CD4-positive, CD25-positive, alpha-beta regulatory T cell (primary cell): ENCODE data around the gene STK16. TPM values are rescaled to one million over a fixed set of nuclear protein-coding genes. Genes with fewer than 3 reads are reported as not detected.

Experiments used
- ATAC-seq, 2 donors: fragments of 150-1000 bp; cut with Tn5 transposase; one replicate each; pipeline ENCODE4 v1.10.0; 2021; ENCODE audit warnings: low read depth in 2 of 2, moderate number of reproducible peaks in 2 of 2, moderate library complexity in 1 of 2
- DNase-seq, 3 donors: peaks; one replicate each; pipeline versions ENCODE4 v3.0.0 to v3.0.0-alpha.2; 2012 to 2022; ENCODE audit warnings: mixed read lengths in 1 of 3
- H3K27ac ChIP-seq: one replicate; pipeline ENCODE4 v1.7.0; 2013; ENCODE audit warnings: mild to moderate bottlenecking, low read length; ENCODE audit not compliant: insufficient read depth, poor library complexity, severe bottlenecking
- H3K27me3 ChIP-seq: one replicate; pipeline ENCODE4 v1.7.0; 2013; ENCODE audit warnings: low read length; ENCODE audit not compliant: control insufficient read depth, insufficient read depth
- H3K36me3 ChIP-seq: one replicate; pipeline ENCODE4 v1.7.0; 2013; ENCODE audit warnings: mild to moderate bottlenecking, low read length, moderate library complexity; ENCODE audit not compliant: control insufficient read depth, insufficient read depth
- H3K4me1 ChIP-seq: 2 replicates; pipeline ENCODE4 v1.7.0; 2013; ENCODE audit warnings: mild to moderate bottlenecking, low read length; ENCODE audit not compliant: insufficient read depth, control insufficient read depth, poor library complexity, severe bottlenecking
- H3K4me3 ChIP-seq: one replicate; pipeline ENCODE4 v1.7.0; 2013; ENCODE audit warnings: low read depth, mild to moderate bottlenecking, low read length, moderate library complexity
- H3K9me3 ChIP-seq, 2 experiments: 1 replicate in 1 of 2; 2 replicates in 1 of 2; pipeline ENCODE4 v1.7.0; 2013; ENCODE audit warnings: low read length in 2 of 2, mild to moderate bottlenecking in 1 of 2, moderate library complexity in 1 of 2; ENCODE audit not compliant: control insufficient read depth in 2 of 2
- H3K27ac Mint-ChIP-seq, 3 donors: one replicate each; pipeline ENCODE4 v1.8.0; 2020 to 2022; ENCODE audit warnings: mild to moderate bottlenecking in 3 of 3, mixed read lengths in 3 of 3, moderate library complexity in 2 of 3
- H3K27me3 Mint-ChIP-seq: one replicate; pipeline ENCODE4 v1.8.0; 2022; ENCODE audit warnings: mild to moderate bottlenecking, mixed read lengths
- H3K36me3 Mint-ChIP-seq: one replicate; pipeline ENCODE4 v1.8.0; 2020; ENCODE audit warnings: mixed read lengths
- H3K4me1 Mint-ChIP-seq, 4 donors: one replicate each; pipeline ENCODE4 v1.8.0; 2020 to 2022; ENCODE audit warnings: mixed read lengths in 4 of 4, mild to moderate bottlenecking in 1 of 4
- H3K4me3 Mint-ChIP-seq, 4 donors: one replicate each; pipeline ENCODE4 v1.8.0; 2020 to 2022; ENCODE audit warnings: mild to moderate bottlenecking in 4 of 4, mixed read lengths in 4 of 4, moderate library complexity in 3 of 4
- H3K9me3 Mint-ChIP-seq, 7 donors: one replicate each; pipeline ENCODE4 v1.8.0; 2020 to 2022; ENCODE audit warnings: mixed read lengths in 7 of 7, mild to moderate bottlenecking in 3 of 7, moderate library complexity in 2 of 7
- polyA plus RNA-seq, 4 donors: library from polyadenylated mRNA; unstranded; fragments of 300-500 nt; fragmentation: Illumina TruSeq; gene quantifications; one replicate each; pipeline ENCODE4 v1.2.3, GENCODE V29; 2021
- total RNA-seq: library from RNA; stranded (reverse); gene quantifications from one replicate; pipeline ENCODE4 v1.2.3, GENCODE V29; 2022

STK16 gene
- total and polyA plus RNA-seq, 5 donors from 2014 or later: 14.8 to 26.1 (median 19.8) TPM

GRCh38 chr2:219269362-219270054, 24.2 kb downstream of the STK16 start:
- Histone ChIP-seq H3K9me3 (no peaks in the 10 kb centered on the region), H3K4me1 (no peaks in the 10 kb centered on the region), H3K36me3 (no peaks in the 10 kb centered on the region), H3K27ac (no peak overlapping the region), H3K27me3 (no peaks in the 10 kb centered on the region), H3K4me3 (no peak overlapping the region)
- no peak overlapping the region for H3K4me3 Mint-ChIP-seq
- H3K36me3 Mint-ChIP-seq: no peaks in the 10 kb centered on the region
- no peaks in the 10 kb centered on the region for H3K9me3 Mint-ChIP-seq
- ATAC-seq (no peak), DNase-seq (no peak)
- H3K4me1 Mint-ChIP-seq: peaks cover 0 to 3% (median 0%) of the 10 kb centered on the region in 4 donors
- peak overlapping the region in 1 of 3 donors; percentile 20 for H3K27ac Mint-ChIP-seq
- peaks cover 14% of the 10 kb centered on the region for H3K27me3 Mint-ChIP-seq

- Mint-ChIP-seq H3K27ac (no peak overlapping the region), H3K27me3 (peaks cover 17% of the 10 kb centered on the region), H3K36me3 (no peaks in the 10 kb centered on the region), H3K4me1 (no peaks in the 10 kb centered on the region), H3K4me3 (no peak overlapping the region), H3K9me3 (no peaks in the 10 kb centered on the region)
- Histone ChIP-seq H3K9me3 (no peaks in the 10 kb centered on the region), H3K27ac (no peak overlapping the region), H3K4me1 (no peaks in the 10 kb centered on the region), H3K36me3 (no peaks in the 10 kb centered on the region), H3K27me3 (no peaks in the 10 kb centered on the region), H3K4me3 (no peak overlapping the region)
- DNase-seq: no peak
- no peak for ATAC-seq
Measured at GRCh38 chr2:219270055-219270372, 24.7 kb downstream of the STK16 start.

DNA sequence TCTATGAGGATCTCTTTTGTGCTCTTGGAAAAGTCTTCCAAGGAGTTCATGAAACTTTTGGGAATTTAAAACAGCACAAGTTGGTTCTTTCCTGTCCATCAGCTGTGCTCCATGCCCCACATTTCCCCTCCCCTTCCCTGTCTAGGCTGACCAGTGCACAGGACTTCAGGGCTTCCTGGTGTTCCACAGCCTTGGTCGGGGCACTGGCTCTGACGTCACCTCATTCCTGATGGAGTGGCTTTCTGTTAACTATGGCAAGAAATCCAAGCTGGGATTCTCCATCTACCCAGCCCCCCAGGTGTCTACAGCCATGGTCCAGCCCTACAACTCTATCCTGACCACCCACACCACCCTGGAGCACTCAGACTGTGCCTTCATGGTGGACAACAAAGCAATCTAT, 25.7 kb downstream of the STK16 start:
- Histone ChIP-seq H3K9me3 (no peaks in the 10 kb centered on the region), H3K27me3 (no peaks in the 10 kb centered on the region), H3K27ac (no peak overlapping the region), H3K4me1 (no peaks in the 10 kb centered on the region), H3K4me3 (no peak overlapping the region), H3K36me3 (no peaks in the 10 kb centered on the region)
- DNase-seq (no peak), ATAC-seq (no peak)
- Mint-ChIP-seq H3K27ac (no peak overlapping the region), H3K4me3 (no peak overlapping the region), H3K9me3 (no peaks in the 10 kb centered on the region), H3K27me3 (peaks cover 18% of the 10 kb centered on the region), H3K4me1 (no peaks in the 10 kb centered on the region), H3K36me3 (no peaks in the 10 kb centered on the region)

- Histone ChIP-seq H3K27me3 (no peaks in the 10 kb centered on the region), H3K27ac (no peak overlapping the region), H3K4me3 (no peak overlapping the region), H3K36me3 (no peaks in the 10 kb centered on the region), H3K4me1 (peaks cover 1% of the 10 kb centered on the region), H3K9me3 (no peaks in the 10 kb centered on the region)
- Mint-ChIP-seq H3K4me3 (no peak overlapping the region), H3K4me1 (peaks cover 3% of the 10 kb centered on the region in 4 donors), H3K27me3 (peaks cover 18% of the 10 kb centered on the region), H3K27ac (no peak overlapping the region), H3K36me3 (no peaks in the 10 kb centered on the region), H3K9me3 (no peaks in the 10 kb centered on the region)
- no peak for DNase-seq
- ATAC-seq: no peak
Measured at GRCh38 chr2:219272356-219272755, 27.1 kb downstream of the STK16 start.

GRCh38 chr2:219272995-219273394, 27.7 kb downstream of the STK16 start:
- H3K4me3 ChIP-seq: no peak overlapping the region
- H3K27ac ChIP-seq: no peak overlapping the region
- DNase-seq: no peak
- peaks cover 8% of the 10 kb centered on the region for H3K4me1 ChIP-seq
- no peak overlapping the region for H3K27ac Mint-ChIP-seq
- peaks cover 18% of the 10 kb centered on the region for H3K27me3 Mint-ChIP-seq
- no peaks in the 10 kb centered on the region for H3K36me3 ChIP-seq
- no peaks in the 10 kb centered on the region for H3K36me3 Mint-ChIP-seq
- no peaks in the 10 kb centered on the region for H3K27me3 ChIP-seq
- H3K4me3 Mint-ChIP-seq: no peak overlapping the region
- no peaks in the 10 kb centered on the region for H3K9me3 Mint-ChIP-seq
- peaks cover 8 to 10% (median 9%) of the 10 kb centered on the region in 4 donors for H3K4me1 Mint-ChIP-seq
- ATAC-seq: no peak
- H3K9me3 ChIP-seq: no peaks in the 10 kb centered on the region

DNA sequence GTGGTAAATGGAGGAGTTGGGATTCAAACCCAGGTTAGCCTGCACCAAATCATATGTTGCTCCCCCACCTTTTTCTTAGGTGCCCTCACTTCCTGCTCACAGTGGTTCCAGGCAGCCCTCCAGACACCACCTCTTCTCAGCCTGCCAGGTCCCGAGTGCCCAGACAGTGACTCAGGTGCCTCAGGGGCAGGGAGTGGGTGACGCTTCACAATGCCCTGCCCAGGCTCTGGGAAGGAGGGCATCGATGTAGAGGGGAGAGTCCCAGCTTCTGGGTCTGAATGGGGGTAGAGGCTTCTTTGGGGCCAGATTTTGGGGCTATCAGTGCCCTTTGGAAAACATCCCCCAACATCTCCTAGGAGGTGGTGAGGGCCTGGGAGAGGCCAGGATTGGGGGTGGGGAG, 28.7 kb downstream of the STK16 start:
- no peaks in the 10 kb centered on the region for H3K27me3 ChIP-seq
- DNase-seq (no peak), ATAC-seq (no peak)
- H3K27ac ChIP-seq: no peak overlapping the region
- H3K4me1 ChIP-seq: peaks cover 17% of the 10 kb centered on the region
- H3K4me3 ChIP-seq: no peak overlapping the region
- Mint-ChIP-seq H3K27ac (no peak overlapping the region), H3K36me3 (no peaks in the 10 kb centered on the region), H3K4me1 (peaks cover 10 to 19% (median 17%) of the 10 kb centered on the region in 4 donors), H3K4me3 (no peak overlapping the region), H3K27me3 (peaks cover 18% of the 10 kb centered on the region), H3K9me3 (no peaks in the 10 kb centered on the region)
- no peaks in the 10 kb centered on the region for H3K9me3 ChIP-seq
- no peaks in the 10 kb centered on the region for H3K36me3 ChIP-seq

DNA sequence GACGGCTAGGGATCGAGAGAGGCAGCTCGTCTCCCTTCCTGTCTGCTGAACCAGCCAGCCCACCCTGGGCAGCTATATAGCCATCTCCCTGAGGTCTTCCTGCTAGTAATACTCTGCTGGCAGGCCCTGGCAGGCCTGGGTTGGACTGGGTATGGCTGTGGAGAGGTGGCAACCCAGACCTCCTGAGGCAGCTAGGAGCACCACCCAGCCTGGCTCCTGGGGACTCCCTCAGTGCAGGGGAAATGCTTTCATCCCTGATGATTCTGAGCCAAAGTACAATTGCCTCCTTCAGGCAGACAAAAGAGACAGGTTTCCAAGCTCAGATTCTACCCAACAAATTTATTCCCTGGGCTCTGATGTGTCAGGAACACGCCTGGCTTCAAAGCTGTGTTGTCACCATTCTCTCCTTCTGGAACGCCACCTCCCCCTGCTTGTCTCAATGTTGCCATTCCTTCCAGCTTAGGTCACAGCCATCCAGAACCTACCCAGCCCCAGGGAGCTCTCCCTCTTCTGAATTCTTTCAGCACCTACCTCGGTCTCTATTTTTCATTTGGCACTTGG, 29.2 kb downstream of the STK16 start:
- ATAC-seq (no peak), DNase-seq (no peak)
- no peak overlapping the region for H3K4me3 Mint-ChIP-seq
- Histone ChIP-seq H3K27me3 (no peaks in the 10 kb centered on the region), H3K9me3 (no peaks in the 10 kb centered on the region), H3K4me1 (peaks cover 18% of the 10 kb centered on the region), H3K4me3 (no peak overlapping the region), H3K36me3 (no peaks in the 10 kb centered on the region), H3K27ac (no peak overlapping the region)
- H3K36me3 Mint-ChIP-seq: no peaks in the 10 kb centered on the region
- no peak overlapping the region for H3K27ac Mint-ChIP-seq
- no peaks in the 10 kb centered on the region for H3K9me3 Mint-ChIP-seq
- H3K27me3 Mint-ChIP-seq: peaks cover 14% of the 10 kb centered on the region
- peaks cover 10 to 22% (median 19%) of the 10 kb centered on the region in 4 donors for H3K4me1 Mint-ChIP-seq
